ENCODE measurements around the gene FAF2.

FAF2 gene

DNA sequence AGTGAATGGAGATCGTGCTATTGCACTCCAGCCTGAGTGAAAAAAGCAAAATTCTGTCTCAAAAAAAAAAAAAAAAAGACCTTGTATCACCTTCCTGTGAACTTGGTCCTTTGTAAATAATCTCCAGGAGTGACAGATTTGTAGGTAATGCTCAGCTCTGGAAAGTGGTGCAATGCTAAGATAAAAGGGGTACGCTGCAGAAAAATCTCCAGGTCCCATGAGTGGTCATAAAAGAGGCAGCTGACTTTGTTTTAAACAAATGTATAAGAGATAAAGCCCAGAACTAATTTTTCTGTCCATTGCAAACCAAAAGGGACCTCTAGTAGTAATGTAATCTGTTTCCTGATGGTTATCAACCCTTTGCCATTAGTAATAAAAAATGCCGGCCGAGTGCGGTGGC lies 55.3 kb downstream of the FAF2 start:
- no peak for DNase-seq (ENCODE audit: low read depth)

GRCh38 chr5:176507911-176508310 lies 59.7 kb downstream of the FAF2 start:
- DNase-seq (ENCODE audit: low read depth), result no peak

GRCh38 chr5:176508603-176509002 lies 60.4 kb downstream of the FAF2 start:
- DNase-seq (ENCODE audit: low read depth), result no peak

GRCh38 chr5:176513788-176514187 lies 65.6 kb downstream of the FAF2 start:
- DNase-seq (ENCODE audit: low read depth), result no peak

DNA sequence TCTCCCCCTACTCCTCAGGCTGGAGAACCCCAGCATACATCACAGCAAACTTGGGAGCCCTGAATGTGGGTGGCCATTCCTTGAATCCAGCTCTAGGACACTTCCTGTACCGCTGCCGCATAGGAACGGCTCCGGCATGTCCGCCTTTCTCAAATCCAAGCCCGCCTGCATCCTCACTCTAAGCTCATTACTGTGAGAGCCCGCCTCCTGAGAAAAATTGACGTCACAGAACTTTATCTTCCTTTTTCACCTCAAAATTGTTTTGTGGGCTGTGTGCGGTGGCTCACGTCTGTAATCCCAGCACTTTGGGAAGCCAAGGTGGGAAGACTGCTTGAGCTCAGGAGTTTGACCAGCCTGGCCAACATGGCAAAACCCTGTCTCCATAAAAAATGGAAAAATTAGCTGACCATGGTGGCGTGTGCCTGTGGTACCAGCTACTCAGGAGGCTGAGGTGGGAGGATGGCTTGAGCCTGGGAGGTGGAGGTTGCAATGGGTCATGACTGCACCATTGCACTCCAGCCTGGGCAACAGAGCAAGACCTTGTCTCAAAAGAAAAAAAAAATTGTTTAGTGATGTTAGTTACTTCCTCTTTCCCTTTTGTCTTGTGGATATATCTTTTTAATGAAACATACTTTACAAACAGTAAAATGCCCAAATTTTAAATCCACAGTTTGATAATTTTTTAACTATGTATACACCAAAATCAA lies 66.2 kb downstream of the FAF2 start:
- no peak for DNase-seq (ENCODE audit: low read depth)

- DNase-seq (ENCODE audit: low read depth), result no peak
Observed at GRCh38 chr5:176515396-176515795, 67.2 kb downstream of the FAF2 start.

DNA sequence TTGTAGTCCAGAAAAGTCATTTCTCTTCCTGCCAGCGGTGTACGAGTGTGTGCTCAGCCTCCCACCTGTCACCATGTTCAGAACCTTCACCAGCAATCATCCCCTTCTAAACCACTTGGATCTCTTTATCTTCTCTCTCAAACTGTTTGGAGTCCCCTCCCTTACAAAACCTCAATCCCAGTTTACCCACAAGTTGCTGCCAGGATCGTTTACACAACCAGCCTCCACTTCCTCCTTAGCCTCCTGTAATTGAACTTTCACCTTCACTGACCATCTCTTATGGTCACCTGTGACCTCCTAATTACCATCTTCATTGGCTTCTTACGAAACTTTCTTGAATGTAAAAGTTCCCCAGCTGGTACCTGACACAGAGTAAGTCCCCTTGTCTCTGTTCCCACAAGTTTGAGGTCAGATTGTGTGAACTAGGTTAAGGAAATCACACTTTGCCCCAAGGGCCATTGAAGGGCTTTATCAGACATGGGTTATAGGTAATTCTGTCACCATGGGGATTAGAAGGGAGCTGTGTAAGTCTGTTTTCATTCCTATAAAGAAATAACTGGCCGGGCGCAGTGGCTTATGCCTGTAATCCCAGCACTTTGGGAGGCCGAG lies 69.0 kb downstream of the FAF2 start:
- no peak for DNase-seq (ENCODE audit: low read depth)

GRCh38 chr5:176519810-176520720 lies 71.9 kb downstream of the FAF2 start:
- DNase-seq (ENCODE audit: low read depth), result no peak

DNA sequence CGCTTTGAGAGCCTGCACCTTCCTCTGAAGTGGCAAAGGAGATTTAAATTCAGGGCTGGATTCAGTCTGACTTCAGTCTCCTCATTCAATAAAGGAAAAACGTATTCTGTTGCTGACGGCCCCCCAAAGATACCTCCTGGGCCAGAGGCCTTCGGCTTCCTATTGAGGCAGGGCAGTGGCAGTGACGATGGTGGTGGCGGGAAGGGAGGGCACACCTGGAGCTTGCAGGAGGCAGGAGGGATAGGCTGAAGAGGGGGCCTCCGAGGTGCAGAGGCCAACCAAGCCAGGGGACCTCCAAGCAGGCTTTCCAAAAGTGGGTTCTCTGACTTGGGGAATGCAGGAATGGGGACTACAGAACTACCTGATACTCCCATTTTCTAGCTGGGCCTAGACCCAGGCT lies 73.1 kb downstream of the FAF2 start:
- no peak for DNase-seq (ENCODE audit: low read depth)

GRCh38 chr5:176521699-176522263 lies 73.6 kb downstream of the FAF2 start:
- DNase-seq (ENCODE audit: low read depth), result no peak

DNA sequence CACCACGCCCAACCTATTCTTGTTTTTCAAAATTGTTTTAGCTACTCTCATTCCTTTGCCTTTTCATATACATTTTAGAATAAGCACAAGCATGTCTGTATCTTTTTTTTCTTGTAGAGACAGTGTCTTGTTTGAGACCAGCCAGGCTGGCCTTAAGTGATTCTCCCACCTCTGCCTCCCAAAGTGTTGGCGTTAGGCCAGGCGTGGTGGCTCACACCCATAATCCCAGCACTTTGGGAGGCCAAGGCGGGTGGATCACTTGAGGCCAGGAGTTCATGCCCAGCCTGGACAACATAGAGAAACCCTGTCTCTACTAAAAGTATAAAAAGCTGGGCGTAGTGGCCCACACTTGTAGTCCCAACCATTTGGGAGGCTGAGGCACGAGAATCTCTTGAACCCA lies 76.0 kb downstream of the FAF2 start:
- no peak for DNase-seq (ENCODE audit: low read depth)

DNA sequence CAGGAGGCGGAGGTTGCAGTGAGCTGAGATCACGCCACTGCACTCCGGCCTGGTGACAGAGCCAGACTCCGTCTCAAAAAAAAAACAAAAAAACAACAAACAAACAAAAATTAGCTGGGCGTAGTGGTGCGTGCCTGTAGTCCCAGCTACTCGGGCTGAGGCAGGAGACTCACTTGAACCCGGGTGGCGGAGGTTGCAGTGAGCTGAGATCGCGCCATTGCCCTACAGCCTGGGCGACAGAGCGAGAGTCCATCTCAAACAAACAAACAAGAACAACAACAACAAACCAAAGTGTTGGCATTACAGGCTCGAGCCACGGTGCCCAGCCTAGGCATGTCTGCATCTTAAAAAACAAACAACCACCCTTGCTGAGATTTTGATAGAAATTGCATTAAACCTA lies 76.8 kb downstream of the FAF2 start:
- no peak for DNase-seq (ENCODE audit: low read depth)

- DNase-seq (ENCODE audit: low read depth), result no peak
Observed at GRCh38 chr5:176525677-176526076, 77.5 kb downstream of the FAF2 start.

GRCh38 chr5:176526462-176526861 lies 78.3 kb downstream of the FAF2 start:
- no peak for DNase-seq (ENCODE audit: low read depth)

DNA sequence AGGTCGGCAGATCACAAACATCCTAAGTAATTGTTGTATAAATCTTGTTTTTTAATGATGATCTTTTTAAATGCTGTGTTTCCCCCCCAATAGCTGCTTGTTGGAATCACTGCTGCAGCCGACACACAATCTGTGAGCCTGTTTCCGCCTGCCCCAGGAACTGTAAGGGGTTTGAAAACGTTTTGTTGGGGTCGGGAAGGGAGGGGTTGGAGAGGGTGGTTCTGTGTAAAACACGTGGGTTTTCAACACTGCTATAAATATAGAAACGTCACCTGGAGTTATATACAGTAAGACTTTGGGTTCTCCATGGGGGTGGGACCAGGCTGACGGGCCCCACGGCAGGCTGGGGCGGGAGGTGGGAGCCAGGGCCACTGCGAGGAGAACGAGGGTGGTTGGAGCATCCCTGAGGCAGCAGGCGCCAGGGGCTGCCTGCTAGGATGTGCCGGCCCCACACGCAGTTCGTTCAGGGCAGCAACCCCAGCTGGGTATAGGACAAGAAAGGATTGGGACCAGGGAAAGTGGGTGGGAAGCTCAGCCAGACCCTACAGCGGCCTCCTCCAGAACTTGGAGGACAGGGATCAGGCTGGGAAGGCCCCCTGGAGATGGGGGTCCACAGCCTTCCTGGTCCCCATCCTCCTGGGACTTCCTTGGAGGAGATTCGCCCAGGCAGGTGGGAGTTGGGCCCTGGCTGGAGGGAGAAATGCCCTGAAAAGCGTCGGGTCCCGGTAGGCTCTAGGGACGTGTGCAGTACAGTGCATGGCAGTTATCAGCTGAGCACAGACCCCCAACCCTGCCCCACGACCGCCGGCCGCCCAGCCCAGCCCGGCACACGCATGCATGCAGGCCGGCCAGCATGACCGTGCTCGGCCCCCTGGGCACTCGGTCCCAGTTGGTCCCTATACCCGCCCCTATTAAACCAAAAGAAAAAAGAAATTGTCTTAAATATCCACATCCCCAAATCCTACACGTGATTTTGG lies 79.3 kb downstream of the FAF2 start:
- DNase-seq (ENCODE audit: low read depth), result no peak

DNA sequence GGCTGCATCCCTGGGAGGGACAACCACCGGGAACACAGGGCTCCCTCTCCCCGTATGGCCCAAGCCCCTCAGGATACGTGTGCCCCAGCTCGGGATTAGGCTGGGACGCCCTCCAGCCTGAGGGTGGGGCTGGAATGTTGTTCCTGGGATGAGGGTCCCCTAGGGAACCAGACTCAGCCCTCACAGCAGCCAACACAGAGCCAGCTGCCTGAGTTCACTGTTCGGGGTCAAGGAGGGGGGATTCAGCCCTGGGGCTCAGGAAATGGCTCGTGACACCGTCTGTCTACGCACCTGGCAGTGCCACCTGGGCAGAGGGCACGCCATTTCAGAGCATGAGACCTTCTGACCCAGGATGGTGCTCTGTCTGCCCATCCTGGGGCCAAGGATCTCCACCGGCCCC lies 80.1 kb downstream of the FAF2 start:
- DNase-seq (ENCODE audit: low read depth), result no peak

GRCh38 chr5:176528761-176529115 lies 80.6 kb downstream of the FAF2 start:
- no peak for DNase-seq (ENCODE audit: low read depth)

- no peak for DNase-seq (ENCODE audit: low read depth)
Observed at GRCh38 chr5:176529116-176529740, 81.0 kb downstream of the FAF2 start.

DNA sequence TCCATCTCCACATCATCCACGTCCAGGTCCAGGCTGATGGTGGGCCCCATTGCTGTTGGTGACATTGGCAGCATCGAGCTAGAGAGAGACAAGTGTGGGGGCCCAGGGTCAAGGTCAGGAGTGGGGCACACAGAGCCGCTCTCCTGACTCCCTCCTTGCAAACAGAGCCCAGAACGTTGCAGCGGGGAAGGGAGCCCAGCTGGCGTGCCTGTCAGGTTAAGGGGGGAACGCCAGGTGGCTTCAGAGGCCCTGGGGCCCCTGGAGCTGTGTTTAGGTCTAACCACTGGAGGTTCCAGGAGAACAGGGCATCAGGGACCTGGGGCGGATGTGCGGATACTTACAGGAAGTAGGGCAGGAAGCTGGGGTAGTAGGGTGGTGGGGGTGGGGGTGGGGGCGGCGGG lies 81.6 kb downstream of the FAF2 start:
- DNase-seq (ENCODE audit: low read depth), result no peak

DNA sequence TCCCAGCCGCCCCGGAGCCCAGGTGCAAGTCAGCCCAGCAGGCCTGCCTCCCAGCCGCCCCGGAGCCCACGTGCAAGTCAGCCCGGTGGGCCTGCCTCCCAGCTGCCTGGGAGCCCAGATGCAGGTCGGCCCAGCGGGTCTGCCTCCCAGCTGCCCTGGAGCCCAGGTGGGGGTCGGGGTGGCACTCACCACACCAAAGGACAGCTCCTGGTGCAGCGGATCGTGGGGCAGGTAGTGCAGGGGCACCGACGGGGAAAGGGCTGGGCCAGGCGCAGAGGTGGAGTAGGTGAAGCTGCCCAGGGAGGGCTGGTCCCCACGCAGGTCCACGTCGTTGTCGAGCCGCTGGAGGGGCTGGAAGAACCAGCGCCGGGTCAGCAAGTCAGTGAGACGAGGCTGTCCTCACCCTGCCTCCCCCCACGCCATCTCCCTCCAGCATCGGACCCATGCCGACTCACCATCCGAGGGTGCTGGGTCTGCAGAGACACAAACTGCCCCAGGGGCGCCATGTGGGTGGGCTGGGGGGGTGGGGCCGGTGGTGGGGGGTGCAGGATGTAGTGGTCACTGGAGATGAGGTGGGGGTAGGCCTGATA lies 82.3 kb downstream of the FAF2 start:
- DNase-seq (ENCODE audit: low read depth), result no peak

All from ELR (cell line).